GM23338 (cell line): ENCODE data around the gene SIDT2. TPM values are rescaled to one million over a fixed set of nuclear protein-coding genes. Genes with fewer than 3 reads are reported as not detected.

ENCODE experiments used
- ATAC-seq: fragments of 200-7000 bp; cut with Tn5 transposase; 3 replicates; pipeline ENCODE4 v1.9.1; 2020
- DNase-seq: peaks from one replicate; pipeline ENCODE4 v3.0.0-alpha.2; 2015; ENCODE audit warnings: low spot score
- H2AFZ ChIP-seq: fragments of 200-600 bp; sonication (generic); 2 replicates; pipeline ENCODE4 v1.8.0; 2016; ENCODE audit warnings: antibody characterized with exemption, mild to moderate bottlenecking, moderate library complexity
- H3F3A ChIP-seq: fragments of 200-600 bp; sonication (generic); replicated peaks from 2 replicates; pipeline ENCODE4 v1.8.0; 2017; ENCODE audit warnings: antibody characterized with exemption, mixed run types, low read depth
- H3K27ac ChIP-seq: fragments of 200-600 bp; sonication (generic); 2 replicates; pipeline ENCODE4 v1.6.1; 2016; ENCODE audit warnings: low read depth
- H3K27me3 ChIP-seq: fragments of 200-600 bp; sonication (generic); 2 replicates; pipeline ENCODE4 v1.8.0; 2016; ENCODE audit warnings: mild to moderate bottlenecking, mixed run types, moderate library complexity; ENCODE audit not compliant: insufficient read depth
- H3K36me3 ChIP-seq: fragments of 200-600 bp; sonication (generic); 2 replicates; pipeline ENCODE4 v1.8.0; 2016; ENCODE audit warnings: mild to moderate bottlenecking; ENCODE audit not compliant: insufficient read depth
- H3K4me1 ChIP-seq: fragments of 200-600 bp; sonication (generic); 2 replicates; pipeline ENCODE4 v1.8.0; 2016; ENCODE audit warnings: mild to moderate bottlenecking, moderate library complexity; ENCODE audit not compliant: insufficient read depth
- H3K4me2 ChIP-seq: fragments of 200-600 bp; sonication (generic); 2 replicates; pipeline ENCODE4 v1.7.1; 2017; ENCODE audit warnings: mixed run types
- H3K4me3 ChIP-seq: fragments of 200-600 bp; sonication (generic); 2 replicates; pipeline ENCODE4 v1.6.1; 2016; ENCODE audit warnings: mixed run types
- H3K79me2 ChIP-seq: fragments of 200-600 bp; sonication (generic); replicated peaks from 2 replicates; pipeline ENCODE4 v1.8.0; 2017; ENCODE audit warnings: mild to moderate bottlenecking; ENCODE audit not compliant: insufficient read depth
- H3K9me2 ChIP-seq: fragments of 200-600 bp; sonication (generic); 2 replicates; pipeline ENCODE4 v1.8.0; 2017; ENCODE audit not compliant: insufficient read depth
- H4K20me1 ChIP-seq: fragments of 200-600 bp; sonication (generic); replicated peaks from 2 replicates; pipeline ENCODE4 v1.8.0; 2017; ENCODE audit warnings: mild to moderate bottlenecking; ENCODE audit not compliant: insufficient read depth
- H3K27ac Mint-ChIP-seq: 2 replicates; pipeline ENCODE4 v1.8.0; 2020; ENCODE audit warnings: inconsistent platforms, mild to moderate bottlenecking, moderate library complexity, mixed read lengths
- H3K27me3 Mint-ChIP-seq: 3 replicates; pipeline ENCODE4 v1.8.0; 2022; ENCODE audit warnings: low read depth, mild to moderate bottlenecking, moderate library complexity, mixed read lengths, inconsistent platforms; ENCODE audit not compliant: insufficient read depth, poor library complexity
- H3K36me3 Mint-ChIP-seq: 3 replicates; pipeline ENCODE4 v1.8.0; 2021; ENCODE audit warnings: low read depth, mild to moderate bottlenecking, inconsistent platforms, moderate library complexity, mixed read lengths
- H3K4me1 Mint-ChIP-seq: 3 replicates; pipeline ENCODE4 v1.8.0; 2020; ENCODE audit warnings: mild to moderate bottlenecking, inconsistent platforms, mixed read lengths
- H3K4me3 Mint-ChIP-seq: 3 replicates; pipeline ENCODE4 v1.8.0; 2021; ENCODE audit warnings: moderate library complexity, mild to moderate bottlenecking, inconsistent platforms, mixed read lengths
- H3K9me3 Mint-ChIP-seq: 3 replicates; pipeline ENCODE4 v1.8.0; 2020; ENCODE audit warnings: moderate library complexity, mild to moderate bottlenecking, inconsistent platforms, mixed read lengths
- CREB1 ChIP-seq: fragments of 250-450 bp; sonication (Bioruptor Pico); IDR thresholded peaks from 2 replicates; pipeline ENCODE4 v1.5.0; 2020; ENCODE audit warnings: low read depth, mild to moderate bottlenecking, moderate library complexity
- JUNB ChIP-seq: IDR thresholded peaks from one replicate; pipeline ENCODE4 v1.6.1; 2016; ENCODE audit warnings: antibody characterized with exemption; ENCODE audit not compliant: unreplicated experiment
- POLR2AphosphoS5 ChIP-seq: IDR thresholded peaks from 2 replicates; pipeline ENCODE4 v1.6.1; 2016; ENCODE audit warnings: antibody characterized with exemption, low read depth
- ZNF114 ChIP-seq: fragments of 250-450 bp; sonication (Bioruptor Pico); IDR thresholded peaks from 2 replicates; pipeline ENCODE4 v1.5.0; 2020; ENCODE audit warnings: mild to moderate bottlenecking, moderate library complexity
- ZNF331 ChIP-seq: fragments of 250-450 bp; sonication (Bioruptor Pico); IDR thresholded peaks from 2 replicates; pipeline ENCODE4 v1.5.0; 2020; ENCODE audit warnings: low read depth, mild to moderate bottlenecking, moderate library complexity
- polyA plus RNA-seq: library from polyadenylated mRNA; unstranded; fragments of >200 nt; fragmentation: Nextera tagmentation; extraction: Ambion mirVana; gene quantifications from 2 replicates; pipeline ENCODE4 v1.2.1, GENCODE V29; 2016
- total RNA-seq: library from RNA; depleted of rRNA; stranded (reverse); fragments of >200 nt; shearing (Covaris generic); gene quantifications from 2 replicates; pipeline ENCODE4 v1.2.3, GENCODE V29; 2014
- TF ChIP-seq, protein P1 (sequence below): IDR thresholded peaks from one replicate; pipeline ENCODE4 v1.6.1; 2018; ENCODE audit warnings: antibody characterized with exemption; ENCODE audit not compliant: unreplicated experiment
- TF ChIP-seq, protein P2 (sequence below): IDR thresholded peaks from 2 replicates; pipeline ENCODE4 v1.6.1; 2016; ENCODE audit warnings: antibody characterized with exemption
- TF ChIP-seq, protein P3 (sequence below), 2 experiments: fragments of 200-600 bp in 1 of 2; sonication (generic) in 1 of 2; conservative IDR thresholded peaks; 2 replicates each; pipeline versions ENCODE4 v1.5.1 to v1.6.1; 2016 to 2017; ENCODE audit warnings: antibody characterized with exemption in 2 of 2, low read depth in 2 of 2, mild to moderate bottlenecking in 2 of 2, moderate library complexity in 1 of 2

SIDT2 gene
- total and polyA plus RNA-seq, 2 experiments from 2014 or later: 7.5 to 12.1 TPM

DNA sequence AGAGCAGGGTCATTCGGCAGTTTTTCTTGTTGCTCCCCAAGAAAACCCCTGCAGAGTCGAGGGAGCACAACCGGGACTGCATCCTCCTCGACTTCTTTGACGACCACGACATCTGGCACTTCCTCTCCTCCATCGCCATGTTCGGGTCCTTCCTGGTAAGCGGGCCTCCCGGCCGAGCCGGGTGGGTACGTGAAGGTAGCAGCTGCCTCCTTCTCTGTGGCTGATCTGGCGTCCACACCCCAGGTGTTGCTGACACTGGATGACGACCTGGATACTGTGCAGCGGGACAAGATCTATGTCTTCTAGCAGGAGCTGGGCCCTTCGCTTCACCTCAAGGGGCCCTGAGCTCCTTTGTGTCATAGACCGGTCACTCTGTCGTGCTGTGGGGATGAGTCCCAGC, 17.2 kb downstream of the SIDT2 start:
- Mint-ChIP-seq H3K36me3 (peaks cover 3% of the 10 kb centered on the region; the same call in 1 of the 3 replicates), H3K4me1 (peaks cover 30% of the 10 kb centered on the region), H3K4me3 (no peak overlapping the region), H3K27ac (no peak overlapping the region), H3K9me3 (no peaks in the 10 kb centered on the region; the same call in 2 of the 3 replicates), H3K27me3 (peaks cover 26% of the 10 kb centered on the region)
- Histone ChIP-seq H3K4me2 (no peak overlapping the region), H3K27me3 (no peaks in the 10 kb centered on the region), H3K79me2 (peaks cover 14% of the 10 kb centered on the region), H4K20me1 (no peaks in the 10 kb centered on the region), H2AFZ (no peak overlapping the region), H3K9me2 (no peaks in the 10 kb centered on the region), H3K4me1 (peaks cover 27% of the 10 kb centered on the region), H3K27ac (no peak overlapping the region), H3K4me3 (no peak overlapping the region), H3F3A (peaks cover 11% of the 10 kb centered on the region), H3K36me3 (no peaks in the 10 kb centered on the region)
- ATAC-seq (no peak), DNase-seq (no peak)
- TF ChIP-seq CREB1 (CRISPR knock-in tag) (no peak), JUNB (no peak), POLR2AphosphoS5 (no peak)
- TF ChIP-seq, protein P1, sequence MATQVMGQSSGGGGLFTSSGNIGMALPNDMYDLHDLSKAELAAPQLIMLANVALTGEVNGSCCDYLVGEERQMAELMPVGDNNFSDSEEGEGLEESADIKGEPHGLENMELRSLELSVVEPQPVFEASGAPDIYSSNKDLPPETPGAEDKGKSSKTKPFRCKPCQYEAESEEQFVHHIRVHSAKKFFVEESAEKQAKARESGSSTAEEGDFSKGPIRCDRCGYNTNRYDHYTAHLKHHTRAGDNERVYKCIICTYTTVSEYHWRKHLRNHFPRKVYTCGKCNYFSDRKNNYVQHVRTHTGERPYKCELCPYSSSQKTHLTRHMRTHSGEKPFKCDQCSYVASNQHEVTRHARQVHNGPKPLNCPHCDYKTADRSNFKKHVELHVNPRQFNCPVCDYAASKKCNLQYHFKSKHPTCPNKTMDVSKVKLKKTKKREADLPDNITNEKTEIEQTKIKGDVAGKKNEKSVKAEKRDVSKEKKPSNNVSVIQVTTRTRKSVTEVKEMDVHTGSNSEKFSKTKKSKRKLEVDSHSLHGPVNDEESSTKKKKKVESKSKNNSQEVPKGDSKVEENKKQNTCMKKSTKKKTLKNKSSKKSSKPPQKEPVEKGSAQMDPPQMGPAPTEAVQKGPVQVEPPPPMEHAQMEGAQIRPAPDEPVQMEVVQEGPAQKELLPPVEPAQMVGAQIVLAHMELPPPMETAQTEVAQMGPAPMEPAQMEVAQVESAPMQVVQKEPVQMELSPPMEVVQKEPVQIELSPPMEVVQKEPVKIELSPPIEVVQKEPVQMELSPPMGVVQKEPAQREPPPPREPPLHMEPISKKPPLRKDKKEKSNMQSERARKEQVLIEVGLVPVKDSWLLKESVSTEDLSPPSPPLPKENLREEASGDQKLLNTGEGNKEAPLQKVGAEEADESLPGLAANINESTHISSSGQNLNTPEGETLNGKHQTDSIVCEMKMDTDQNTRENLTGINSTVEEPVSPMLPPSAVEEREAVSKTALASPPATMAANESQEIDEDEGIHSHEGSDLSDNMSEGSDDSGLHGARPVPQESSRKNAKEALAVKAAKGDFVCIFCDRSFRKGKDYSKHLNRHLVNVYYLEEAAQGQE: no peak

DNA sequence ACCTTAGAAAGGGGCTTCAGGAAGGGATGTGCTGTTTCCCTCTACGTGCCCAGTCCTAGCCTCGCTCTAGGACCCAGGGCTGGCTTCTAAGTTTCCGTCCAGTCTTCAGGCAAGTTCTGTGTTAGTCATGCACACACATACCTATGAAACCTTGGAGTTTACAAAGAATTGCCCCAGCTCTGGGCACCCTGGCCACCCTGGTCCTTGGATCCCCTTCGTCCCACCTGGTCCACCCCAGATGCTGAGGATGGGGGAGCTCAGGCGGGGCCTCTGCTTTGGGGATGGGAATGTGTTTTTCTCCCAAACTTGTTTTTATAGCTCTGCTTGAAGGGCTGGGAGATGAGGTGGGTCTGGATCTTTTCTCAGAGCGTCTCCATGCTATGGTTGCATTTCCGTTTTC, 18.5 kb downstream of the SIDT2 start:
- Mint-ChIP-seq H3K9me3 (no peaks in the 10 kb centered on the region; the same call in 2 of the 3 replicates), H3K27ac (no peak overlapping the region), H3K27me3 (peaks cover 29% of the 10 kb centered on the region), H3K4me3 (no peak overlapping the region), H3K4me1 (peaks cover 36% of the 10 kb centered on the region), H3K36me3 (peaks cover 6% of the 10 kb centered on the region; the same call in 2 of the 3 replicates)
- no peaks in the 10 kb centered on the region for H3K36me3 ChIP-seq
- peaks cover 31% of the 10 kb centered on the region for H3K4me1 ChIP-seq
- ATAC-seq (no peak), DNase-seq (no peak)
- H3K4me3 ChIP-seq: no peak overlapping the region
- peaks cover 23% of the 10 kb centered on the region for H3K79me2 ChIP-seq
- no peak overlapping the region for H2AFZ ChIP-seq
- H3F3A ChIP-seq: peaks cover 11% of the 10 kb centered on the region
- no peaks in the 10 kb centered on the region for H3K27me3 ChIP-seq
- H3K4me2 ChIP-seq: no peak overlapping the region
- H4K20me1 ChIP-seq: no peaks in the 10 kb centered on the region
- H3K9me2 ChIP-seq: no peaks in the 10 kb centered on the region
- no peak overlapping the region for H3K27ac ChIP-seq
- no peak for TF ChIP-seq ZNF114 (CRISPR knock-in tag)
- TF ChIP-seq, protein P2, sequence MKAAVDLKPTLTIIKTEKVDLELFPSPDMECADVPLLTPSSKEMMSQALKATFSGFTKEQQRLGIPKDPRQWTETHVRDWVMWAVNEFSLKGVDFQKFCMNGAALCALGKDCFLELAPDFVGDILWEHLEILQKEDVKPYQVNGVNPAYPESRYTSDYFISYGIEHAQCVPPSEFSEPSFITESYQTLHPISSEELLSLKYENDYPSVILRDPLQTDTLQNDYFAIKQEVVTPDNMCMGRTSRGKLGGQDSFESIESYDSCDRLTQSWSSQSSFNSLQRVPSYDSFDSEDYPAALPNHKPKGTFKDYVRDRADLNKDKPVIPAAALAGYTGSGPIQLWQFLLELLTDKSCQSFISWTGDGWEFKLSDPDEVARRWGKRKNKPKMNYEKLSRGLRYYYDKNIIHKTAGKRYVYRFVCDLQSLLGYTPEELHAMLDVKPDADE: no peak
- TF ChIP-seq, protein P1: no peak
- no peak for TF ChIP-seq CREB1 (CRISPR knock-in tag)
- no peak for TF ChIP-seq ZNF331 (CRISPR knock-in tag)
- TF ChIP-seq, protein P3, sequence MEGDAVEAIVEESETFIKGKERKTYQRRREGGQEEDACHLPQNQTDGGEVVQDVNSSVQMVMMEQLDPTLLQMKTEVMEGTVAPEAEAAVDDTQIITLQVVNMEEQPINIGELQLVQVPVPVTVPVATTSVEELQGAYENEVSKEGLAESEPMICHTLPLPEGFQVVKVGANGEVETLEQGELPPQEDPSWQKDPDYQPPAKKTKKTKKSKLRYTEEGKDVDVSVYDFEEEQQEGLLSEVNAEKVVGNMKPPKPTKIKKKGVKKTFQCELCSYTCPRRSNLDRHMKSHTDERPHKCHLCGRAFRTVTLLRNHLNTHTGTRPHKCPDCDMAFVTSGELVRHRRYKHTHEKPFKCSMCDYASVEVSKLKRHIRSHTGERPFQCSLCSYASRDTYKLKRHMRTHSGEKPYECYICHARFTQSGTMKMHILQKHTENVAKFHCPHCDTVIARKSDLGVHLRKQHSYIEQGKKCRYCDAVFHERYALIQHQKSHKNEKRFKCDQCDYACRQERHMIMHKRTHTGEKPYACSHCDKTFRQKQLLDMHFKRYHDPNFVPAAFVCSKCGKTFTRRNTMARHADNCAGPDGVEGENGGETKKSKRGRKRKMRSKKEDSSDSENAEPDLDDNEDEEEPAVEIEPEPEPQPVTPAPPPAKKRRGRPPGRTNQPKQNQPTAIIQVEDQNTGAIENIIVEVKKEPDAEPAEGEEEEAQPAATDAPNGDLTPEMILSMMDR (conservative IDR thresholded peaks at IDR 0.05; ENCODE audit: low read depth in 2 of 2): no peak
